Upper lobe of left lung (tissue), 4 donors: ENCODE data around the gene PJA2.

Experiments used
- POLR2A ChIP-seq, 4 donors: fragments of 450-650 bp; IDR thresholded peaks; one replicate each; pipeline ENCODE4 v1.5.1; 2016 to 2017; ENCODE audit warnings: antibody characterized with exemption in 4 of 4, mild to moderate bottlenecking in 2 of 4
- POLR2AphosphoS5 ChIP-seq, 2 donors: sonication (generic); formaldehyde crosslinking; IDR thresholded peaks; one replicate each; pipeline ENCODE4 v1.5.1; 2017; ENCODE audit warnings: antibody characterized with exemption in 2 of 2
- TF ChIP-seq, protein P1 (sequence below), 6 experiments: fragments of 450-650 bp in 4 of 6; fragments of 200-600 bp in 2 of 6; sonication (generic) in 2 of 6; IDR thresholded peaks; one replicate each; pipeline ENCODE4 v1.5.1; 2016 to 2019; ENCODE audit warnings: antibody characterized with exemption in 6 of 6

DNA sequence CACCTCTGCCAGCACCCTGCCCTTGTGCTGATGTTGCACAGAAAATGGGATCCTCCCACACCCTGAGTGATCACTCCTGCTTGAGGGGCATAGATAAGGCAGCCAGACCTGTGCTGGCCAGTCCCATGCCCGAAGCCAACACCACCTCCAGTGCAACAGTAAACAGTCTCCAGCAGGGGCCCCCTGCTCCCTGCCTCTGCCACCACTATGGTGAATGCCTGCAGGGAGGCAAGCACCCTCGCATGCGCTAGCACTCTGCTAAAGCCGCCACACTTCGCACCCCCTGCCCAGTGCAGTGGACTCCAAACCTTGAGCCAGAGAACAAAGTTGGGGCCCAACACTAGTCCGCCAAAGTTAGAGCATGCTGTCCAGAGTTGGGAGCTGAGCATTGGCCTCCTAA, 118.7 kb downstream of the PJA2 start:
- TF ChIP-seq POLR2A (IDR thresholded peaks at IDR 0.05) = no peak
- TF ChIP-seq, protein P1, sequence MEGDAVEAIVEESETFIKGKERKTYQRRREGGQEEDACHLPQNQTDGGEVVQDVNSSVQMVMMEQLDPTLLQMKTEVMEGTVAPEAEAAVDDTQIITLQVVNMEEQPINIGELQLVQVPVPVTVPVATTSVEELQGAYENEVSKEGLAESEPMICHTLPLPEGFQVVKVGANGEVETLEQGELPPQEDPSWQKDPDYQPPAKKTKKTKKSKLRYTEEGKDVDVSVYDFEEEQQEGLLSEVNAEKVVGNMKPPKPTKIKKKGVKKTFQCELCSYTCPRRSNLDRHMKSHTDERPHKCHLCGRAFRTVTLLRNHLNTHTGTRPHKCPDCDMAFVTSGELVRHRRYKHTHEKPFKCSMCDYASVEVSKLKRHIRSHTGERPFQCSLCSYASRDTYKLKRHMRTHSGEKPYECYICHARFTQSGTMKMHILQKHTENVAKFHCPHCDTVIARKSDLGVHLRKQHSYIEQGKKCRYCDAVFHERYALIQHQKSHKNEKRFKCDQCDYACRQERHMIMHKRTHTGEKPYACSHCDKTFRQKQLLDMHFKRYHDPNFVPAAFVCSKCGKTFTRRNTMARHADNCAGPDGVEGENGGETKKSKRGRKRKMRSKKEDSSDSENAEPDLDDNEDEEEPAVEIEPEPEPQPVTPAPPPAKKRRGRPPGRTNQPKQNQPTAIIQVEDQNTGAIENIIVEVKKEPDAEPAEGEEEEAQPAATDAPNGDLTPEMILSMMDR (IDR thresholded peaks at IDR 0.05) = no peak
- no peak for TF ChIP-seq POLR2AphosphoS5 (IDR thresholded peaks at IDR 0.05)
